ENCODE measurements around the gene STRBP. TPM values are rescaled to one million over a fixed set of nuclear protein-coding genes. Genes with fewer than 3 reads are reported as not detected.

STRBP gene
- total RNA-seq, result 58.9 and 66.5 TPM in 2 replicates
- long read RNA-seq, full-length matches to known transcripts, result 1 of 10 reads
- long read RNA-seq, partial matches to known transcripts, result 6 of 10 reads
- long read RNA-seq, other reads (novel, unspliced or antisense), result 3 of 10 reads

- peak; percentile 81 for DNase-seq (ENCODE audit: low read depth, low spot score)
- no peaks in the 10 kb centered on the region for H3K36me3 Mint-ChIP-seq (ENCODE audit: low read depth)
- peak within 1 kb of the TSS; percentile 86 for H3K4me3 Mint-ChIP-seq
- H3K4me1 Mint-ChIP-seq, result peaks cover 30% of the 10 kb centered on the region
- no peaks in the 10 kb centered on the region for H3K9me3 Mint-ChIP-seq
- peaks cover 8% of the 10 kb centered on the region for H3K27me3 Mint-ChIP-seq (ENCODE audit: low read depth)
- H3K27ac Mint-ChIP-seq (ENCODE audit: unreplicated experiment), result no peak within 1 kb of the TSS
- TF ChIP-seq CTCF (conservative IDR thresholded peaks at IDR 0.05), result no peak
Observed at GRCh38 chr9:123268465-123269259, at the start of gene STRBP. TSS of gene STRBP (minus strand) at chr9:123268586. CDS start at chr9:123184134, 84,452 bp downstream.

- Mint-ChIP-seq H3K9me3 (no peaks in the 10 kb centered on the region), H3K4me3 (no peak overlapping the region), H3K27ac (ENCODE audit: unreplicated experiment) (no peak overlapping the region), H3K36me3 (ENCODE audit: low read depth) (no peaks in the 10 kb centered on the region), H3K4me1 (peaks cover 14% of the 10 kb centered on the region), H3K27me3 (ENCODE audit: low read depth) (no peaks in the 10 kb centered on the region)
- TF ChIP-seq CTCF (conservative IDR thresholded peaks at IDR 0.05), result no peak
- DNase-seq (ENCODE audit: low read depth, low spot score), result no peak
Observed at GRCh38 chr9:123316053-123316718, 47.8 kb upstream of the STRBP start.

DNA sequence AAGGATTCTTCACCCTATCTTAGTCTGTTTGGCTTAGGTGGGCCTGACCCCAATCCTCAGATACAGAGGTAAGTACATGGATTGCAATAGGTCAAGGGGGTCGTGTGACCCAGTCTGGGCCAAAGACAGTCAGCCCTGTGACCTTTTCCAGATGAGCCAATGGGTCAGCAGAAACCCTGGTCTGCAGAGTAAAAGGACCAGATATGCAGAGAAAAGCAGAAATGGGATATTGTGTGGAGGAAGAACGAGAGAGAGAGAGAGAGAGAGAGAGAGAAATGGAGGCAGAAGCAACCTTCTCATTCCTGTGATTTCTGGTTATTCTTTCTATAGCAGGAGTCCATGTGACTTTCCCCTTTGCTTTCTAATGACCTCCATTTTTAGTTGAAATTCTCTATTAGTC, 47.2 kb upstream of the STRBP start:
- no peak for DNase-seq (ENCODE audit: low read depth, low spot score)
- Mint-ChIP-seq H3K27ac (ENCODE audit: unreplicated experiment) (no peak overlapping the region), H3K4me1 (peaks cover 19% of the 10 kb centered on the region), H3K9me3 (no peaks in the 10 kb centered on the region), H3K27me3 (ENCODE audit: low read depth) (no peaks in the 10 kb centered on the region), H3K4me3 (no peak overlapping the region), H3K36me3 (ENCODE audit: low read depth) (no peaks in the 10 kb centered on the region)
- no peak for TF ChIP-seq CTCF (conservative IDR thresholded peaks at IDR 0.05)

DNA sequence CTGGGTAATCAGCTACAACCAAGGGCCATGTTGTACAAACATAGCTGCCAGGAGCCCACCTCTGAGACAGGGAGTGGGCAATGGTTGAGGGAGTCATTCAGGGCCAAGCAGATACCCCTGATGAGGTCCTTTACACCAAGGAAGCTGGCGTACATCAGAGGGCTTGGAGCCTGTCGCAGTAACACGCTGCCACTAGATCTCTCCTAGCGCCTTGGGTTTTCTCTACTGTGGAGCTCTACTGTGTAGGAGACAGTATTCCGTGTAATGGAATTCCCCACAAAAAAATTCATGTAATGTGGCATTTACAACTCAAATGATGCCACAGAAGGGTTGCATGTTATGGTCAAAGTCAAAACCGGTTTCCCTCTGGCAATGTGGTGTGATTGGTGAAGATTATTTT, 46.2 kb upstream of the STRBP start:
- no peaks in the 10 kb centered on the region for H3K36me3 Mint-ChIP-seq (ENCODE audit: low read depth)
- no peaks in the 10 kb centered on the region for H3K27me3 Mint-ChIP-seq (ENCODE audit: low read depth)
- no peak for TF ChIP-seq CTCF (conservative IDR thresholded peaks at IDR 0.05)
- peaks cover 20% of the 10 kb centered on the region for H3K4me1 Mint-ChIP-seq
- no peak for DNase-seq (ENCODE audit: low read depth, low spot score)
- no peaks in the 10 kb centered on the region for H3K9me3 Mint-ChIP-seq
- H3K27ac Mint-ChIP-seq (ENCODE audit: unreplicated experiment), result no peak overlapping the region
- H3K4me3 Mint-ChIP-seq, result no peak overlapping the region

DNA sequence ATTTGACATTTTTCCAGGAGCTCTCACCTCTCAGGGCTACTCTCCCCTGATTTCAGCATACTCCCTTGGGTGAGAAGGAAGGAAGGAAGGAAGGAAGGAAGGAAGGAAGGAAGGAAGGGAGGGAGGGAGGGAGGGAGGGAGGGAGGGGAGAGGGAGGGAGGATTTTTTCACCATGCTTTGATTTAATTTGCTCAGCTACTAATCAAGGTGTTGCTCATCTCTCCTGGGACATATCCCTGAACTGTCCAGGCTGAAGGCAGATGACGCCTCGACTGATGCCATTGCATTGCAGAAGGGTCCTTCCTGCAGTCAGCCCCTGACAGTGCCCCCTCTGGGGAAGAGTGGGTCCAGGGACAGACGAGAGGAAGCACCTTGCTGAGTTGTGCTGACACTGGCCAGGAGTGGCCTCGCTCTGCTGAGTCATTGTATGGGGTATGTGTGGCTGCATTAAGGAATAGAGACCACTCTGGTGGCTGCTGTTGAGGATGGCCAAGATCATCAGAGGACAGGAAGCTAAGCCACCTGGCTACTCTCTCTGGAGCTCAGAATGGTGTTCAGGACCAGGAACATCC, 44.0 kb upstream of the STRBP start:
- Mint-ChIP-seq H3K4me3 (no peak overlapping the region), H3K9me3 (no peaks in the 10 kb centered on the region), H3K4me1 (peaks cover 20% of the 10 kb centered on the region), H3K36me3 (ENCODE audit: low read depth) (no peaks in the 10 kb centered on the region), H3K27ac (ENCODE audit: unreplicated experiment) (no peak overlapping the region), H3K27me3 (ENCODE audit: low read depth) (no peaks in the 10 kb centered on the region)
- no peak for DNase-seq (ENCODE audit: low read depth, low spot score)
- TF ChIP-seq CTCF (conservative IDR thresholded peaks at IDR 0.05), result no peak

Data from neural crest cell (in vitro differentiated cells).